T-cell (primary cell): ENCODE measurements around the gene SNX7. TPM values are rescaled to one million over a fixed set of nuclear protein-coding genes. Genes with fewer than 3 reads are reported as not detected.

Experiments
- ATAC-seq, 4 experiments: fragments of 200-7000 bp in 3 of 4; fragments of 150-1000 bp in 1 of 4; cut with Tn5 transposase; replicated peaks in 1 of 4; 1 replicate in 3 of 4; 2 replicates in 1 of 4; pipeline ENCODE4 v1.10.0; 2021; ENCODE audit warnings: moderate library complexity in 3 of 4, mild to moderate bottlenecking in 2 of 4, moderate number of reproducible peaks in 1 of 4
- CTCF ChIA-PET, 2 donors: fragments of 300-600 bp; sonication (Branson Sonifier 250); formaldehyde crosslinking; loops; one replicate each; lab custom pipeline; 2022; ENCODE audit warnings: antibody characterized with exemption in 2 of 2; lab: Charles Lee
- POLR2A ChIA-PET, 2 donors: fragments of 300-600 bp; sonication (Branson Sonifier 250); formaldehyde crosslinking; loops; one replicate each; lab custom pipeline; 2022; ENCODE audit warnings: antibody characterized with exemption in 2 of 2; lab: Charles Lee
- DNase-seq, 35 experiments: peaks; one replicate each; pipeline versions ENCODE4 v3.0.0 to v3.0.0-alpha.2; 2013 to 2023
- H3K27ac ChIP-seq: one replicate; pipeline ENCODE4 v1.5.1; 2013; ENCODE audit warnings: low read length
- H3K27me3 ChIP-seq, 2 experiments: replicated peaks in 1 of 2; 1 replicate in 1 of 2; 2 replicates in 1 of 2; pipeline versions ENCODE4 v1.6.1 to v1.7.0; 2013; ENCODE audit warnings: low read length in 1 of 2, mixed read lengths in 1 of 2; ENCODE audit not compliant: control insufficient read depth in 2 of 2, insufficient read depth in 2 of 2; ENCODE audit errors: extremely low read depth in 1 of 2
- H3K36me3 ChIP-seq, 2 donors: 1 replicate in 1 of 2; 2 replicates in 1 of 2; pipeline versions ENCODE4 v1.6.1 to v1.7.0; 2013; ENCODE audit warnings: low read length in 1 of 2; ENCODE audit not compliant: control insufficient read depth in 2 of 2, insufficient read depth in 1 of 2; ENCODE audit errors: extremely low read depth in 1 of 2
- H3K4me1 ChIP-seq, 2 experiments: 1 replicate in 1 of 2; 2 replicates in 1 of 2; pipeline versions ENCODE4 v1.6.1 to v1.7.0; 2013; ENCODE audit warnings: low read length in 2 of 2, mixed read lengths in 1 of 2; ENCODE audit not compliant: insufficient read depth in 2 of 2, control insufficient read depth in 1 of 2; ENCODE audit errors: extremely low read depth in 1 of 2
- H3K4me3 ChIP-seq, 2 donors: 1 replicate in 1 of 2; 2 replicates in 1 of 2; pipeline versions ENCODE4 v1.5.1 to v1.7.0; 2013; ENCODE audit warnings: mild to moderate bottlenecking in 2 of 2, low read length in 1 of 2, moderate library complexity in 1 of 2; ENCODE audit not compliant: control insufficient read depth in 1 of 2; ENCODE audit errors: extremely low read depth in 1 of 2
- H3K9me3 ChIP-seq: 2 replicates; pipeline ENCODE4 v1.7.0; 2013
- H3K27ac Mint-ChIP-seq, 2 donors: one replicate each; pipeline ENCODE4 v1.8.0; 2020 to 2021; ENCODE audit warnings: mild to moderate bottlenecking in 2 of 2, mixed read lengths in 2 of 2
- H3K27me3 Mint-ChIP-seq, 2 donors: one replicate each; pipeline ENCODE4 v1.8.0; 2021 to 2022; ENCODE audit warnings: mixed read lengths in 2 of 2
- H3K36me3 Mint-ChIP-seq: one replicate; pipeline ENCODE4 v1.8.0; 2021; ENCODE audit warnings: mixed read lengths
- H3K4me1 Mint-ChIP-seq, 3 donors: one replicate each; pipeline ENCODE4 v1.8.0; 2020 to 2022; ENCODE audit warnings: mixed read lengths in 3 of 3, mild to moderate bottlenecking in 1 of 3
- H3K4me3 Mint-ChIP-seq, 3 donors: one replicate each; pipeline ENCODE4 v1.8.0; 2020 to 2022; ENCODE audit warnings: mild to moderate bottlenecking in 3 of 3, mixed read lengths in 3 of 3, moderate library complexity in 3 of 3
- H3K9me3 Mint-ChIP-seq, 3 donors: one replicate each; pipeline ENCODE4 v1.8.0; 2020 to 2022; ENCODE audit warnings: mixed read lengths in 3 of 3
- WGBS: methylation state at CpG from one replicate; pipeline ENCODE4 v1.1.5; 2013; ENCODE audit warnings: missing lambda C conversion rate; ENCODE audit not compliant: insufficient coverage; 5-methylcytosine and 5-hydroxymethylcytosine counted together
- total RNA-seq, 35 experiments: library from RNA in 6 of 35; stranded (reverse) in 6 of 35; fragments of 120-200 nt in 1 of 35; gene quantifications; one replicate each; pipeline versions ENCODE4 v1.2.1 to v1.2.4 and lab custom pipeline; 2013 to 2026

Gene SNX7
- total RNA-seq, 5 donors from 2014 or later (not counting 1 experiment from before 2014, with no cell fraction given), result 0.36 to 1.3 (median 0.47) TPM; not detected in 2

GRCh38 chr1:98704474-98704873 is 43.0 kb downstream of the SNX7 start:
- Histone ChIP-seq H3K9me3 (no peaks in the 10 kb centered on the region), H3K27ac (no peak overlapping the region), H3K27me3 (no peaks in the 10 kb centered on the region), H3K36me3 (no peaks in the 10 kb centered on the region), H3K4me3 (no peak overlapping the region), H3K4me1 (no peaks in the 10 kb centered on the region)
- no peaks in the 10 kb centered on the region for H3K36me3 Mint-ChIP-seq
- peaks cover 2 to 5% of the 10 kb centered on the region in 2 donors for H3K27me3 Mint-ChIP-seq
- no peak overlapping the region for H3K4me3 Mint-ChIP-seq
- DNase-seq (no peak), ATAC-seq (no peak)
- H3K27ac Mint-ChIP-seq, result no peak overlapping the region
- CTCF ChIA-PET, result no interaction called here
- H3K9me3 Mint-ChIP-seq, result no peaks in the 10 kb centered on the region
- 81% methylated on average over 3 of the region's 4 CpGs for WGBS
- H3K4me1 Mint-ChIP-seq, result no peaks in the 10 kb centered on the region
- POLR2A ChIA-PET, result no interaction called here

GRCh38 chr1:98704971-98705370 is 43.5 kb downstream of the SNX7 start:
- no peaks in the 10 kb centered on the region for H3K9me3 Mint-ChIP-seq
- WGBS, result no CpG with 5 or more reads among the region's 1 CpG
- Histone ChIP-seq H3K4me1 (no peaks in the 10 kb centered on the region), H3K27ac (no peak overlapping the region), H3K27me3 (no peaks in the 10 kb centered on the region), H3K36me3 (no peaks in the 10 kb centered on the region), H3K4me3 (no peak overlapping the region), H3K9me3 (no peaks in the 10 kb centered on the region)
- no peak overlapping the region for H3K4me3 Mint-ChIP-seq
- peaks cover 2 to 5% of the 10 kb centered on the region in 2 donors for H3K27me3 Mint-ChIP-seq
- no peaks in the 10 kb centered on the region for H3K36me3 Mint-ChIP-seq
- H3K4me1 Mint-ChIP-seq, result no peaks in the 10 kb centered on the region
- no peak overlapping the region for H3K27ac Mint-ChIP-seq
- DNase-seq (no peak), ATAC-seq (no peak)
- ChIA-PET CTCF (no interaction called here), POLR2A (no interaction called here)

GRCh38 chr1:98705591-98705990 is 44.1 kb downstream of the SNX7 start:
- no peaks in the 10 kb centered on the region for H3K36me3 Mint-ChIP-seq
- no peaks in the 10 kb centered on the region for H3K9me3 Mint-ChIP-seq
- H3K4me1 ChIP-seq, result no peaks in the 10 kb centered on the region
- H3K36me3 ChIP-seq, result no peaks in the 10 kb centered on the region
- WGBS, result no CpG with 5 or more reads among the region's 2 CpGs
- ChIA-PET CTCF (no interaction called here), POLR2A (no interaction called here)
- ATAC-seq, result no peak
- H3K4me3 ChIP-seq, result no peak overlapping the region
- DNase-seq, result no peak
- H3K9me3 ChIP-seq, result no peaks in the 10 kb centered on the region
- H3K27me3 ChIP-seq, result no peaks in the 10 kb centered on the region
- peaks cover 2 to 5% of the 10 kb centered on the region in 2 donors for H3K27me3 Mint-ChIP-seq
- no peaks in the 10 kb centered on the region for H3K4me1 Mint-ChIP-seq
- no peak overlapping the region for H3K4me3 Mint-ChIP-seq
- H3K27ac Mint-ChIP-seq, result no peak overlapping the region
- no peak overlapping the region for H3K27ac ChIP-seq

- WGBS, result 54% methylated on average over 3 of the region's 4 CpGs
- ATAC-seq, result no peak
- H3K27ac Mint-ChIP-seq, result no peak overlapping the region
Measured at GRCh38 chr1:98706173-98706843, 44.8 kb downstream of the SNX7 start.

GRCh38 chr1:98707556-98707955 is 46.0 kb downstream of the SNX7 start:
- H3K27ac Mint-ChIP-seq, result no peak overlapping the region
- H3K9me3 ChIP-seq, result no peaks in the 10 kb centered on the region
- CTCF ChIA-PET, result no interaction called here
- H3K27me3 ChIP-seq, result no peaks in the 10 kb centered on the region
- no peaks in the 10 kb centered on the region for H3K4me1 Mint-ChIP-seq
- DNase-seq (no peak), ATAC-seq (no peak)
- no peak overlapping the region for H3K4me3 ChIP-seq
- no peak overlapping the region for H3K4me3 Mint-ChIP-seq
- H3K27ac ChIP-seq, result no peak overlapping the region
- H3K9me3 Mint-ChIP-seq, result peaks cover 0 to 3% (median 0%) of the 10 kb centered on the region in 3 donors
- H3K27me3 Mint-ChIP-seq, result peaks cover 2 to 5% of the 10 kb centered on the region in 2 donors
- POLR2A ChIA-PET, result no interaction called here
- no peaks in the 10 kb centered on the region for H3K36me3 Mint-ChIP-seq
- H3K36me3 ChIP-seq, result no peaks in the 10 kb centered on the region
- H3K4me1 ChIP-seq, result no peaks in the 10 kb centered on the region

More at GRCh38 chr1:98706173-98706843, 44.8 kb downstream of the SNX7 start:
- no peak for DNase-seq
- Mint-ChIP-seq H3K4me1 (no peaks in the 10 kb centered on the region), H3K9me3 (no peaks in the 10 kb centered on the region), H3K27me3 (peaks cover 2 to 5% of the 10 kb centered on the region in 2 donors), H3K36me3 (no peaks in the 10 kb centered on the region), H3K4me3 (no peak overlapping the region)
- CTCF ChIA-PET, result no interaction called here
- no peak overlapping the region for H3K27ac ChIP-seq
- POLR2A ChIA-PET, result no interaction called here
- H3K27me3 ChIP-seq, result no peaks in the 10 kb centered on the region
- H3K36me3 ChIP-seq, result no peaks in the 10 kb centered on the region
- no peaks in the 10 kb centered on the region for H3K4me1 ChIP-seq
- no peak overlapping the region for H3K4me3 ChIP-seq
- no peaks in the 10 kb centered on the region for H3K9me3 ChIP-seq

- H3K4me3 ChIP-seq, result no peak overlapping the region
- no peak overlapping the region for H3K27ac ChIP-seq
- H3K9me3 ChIP-seq, result no peaks in the 10 kb centered on the region
- POLR2A ChIA-PET, result no interaction called here
- Mint-ChIP-seq H3K9me3 (peaks cover 0 to 3% (median 0%) of the 10 kb centered on the region in 3 donors), H3K4me3 (no peak overlapping the region), H3K36me3 (no peaks in the 10 kb centered on the region), H3K27me3 (peaks cover 0 to 5% of the 10 kb centered on the region in 2 donors), H3K4me1 (no peaks in the 10 kb centered on the region), H3K27ac (no peak overlapping the region)
- no peaks in the 10 kb centered on the region for H3K27me3 ChIP-seq
- DNase-seq, result no peak
- WGBS, result 100% methylated on average over 1 of the region's 3 CpGs
- no peaks in the 10 kb centered on the region for H3K36me3 ChIP-seq
- CTCF ChIA-PET, result no interaction called here
- ATAC-seq, result no peak
- H3K4me1 ChIP-seq, result no peaks in the 10 kb centered on the region
Measured at GRCh38 chr1:98709906-98710305, 48.4 kb downstream of the SNX7 start.
